Type B pancreatic cell (in vitro differentiated cells): ENCODE measurements around the gene TFF2. TPM values are rescaled to one million over a fixed set of nuclear protein-coding genes. Genes with fewer than 3 reads are reported as not detected.

Experiments
- DNase-seq: peaks from one replicate; pipeline ENCODE4 v3.0.0; 2021; ENCODE audit warnings: mixed read lengths; ENCODE audit not compliant: unreplicated experiment; ENCODE audit errors: extremely low spot score
- H3K27ac Mint-ChIP-seq: 2 replicates; pipeline ENCODE4 v1.8.0; 2021; ENCODE audit warnings: mild to moderate bottlenecking, mixed read lengths
- H3K27me3 Mint-ChIP-seq: 2 replicates; pipeline ENCODE4 v1.8.0; 2021; ENCODE audit warnings: mixed read lengths
- H3K36me3 Mint-ChIP-seq: 2 replicates; pipeline ENCODE4 v1.8.0; 2021; ENCODE audit warnings: mixed read lengths
- H3K4me1 Mint-ChIP-seq: one replicate; pipeline ENCODE4 v1.8.0; 2021; ENCODE audit warnings: mixed read lengths; ENCODE audit not compliant: unreplicated experiment
- H3K4me3 Mint-ChIP-seq: 2 replicates; pipeline ENCODE4 v1.8.0; 2021; ENCODE audit warnings: mild to moderate bottlenecking, mixed read lengths
- H3K9me3 Mint-ChIP-seq: 2 replicates; pipeline ENCODE4 v1.8.0; 2021; ENCODE audit warnings: mixed read lengths
- CTCF ChIP-seq: fragments of 200-600 bp; sonication (generic); conservative IDR thresholded peaks from 2 replicates; pipeline ENCODE4 v1.5.0; 2021; ENCODE audit warnings: antibody characterized with exemption, mild to moderate bottlenecking
- total RNA-seq: library from RNA; stranded (reverse); gene quantifications from 2 replicates; pipeline ENCODE4 v1.2.1, GENCODE V29; 2021; ENCODE audit warnings: low replicate concordance

The TFF2 gene
- total RNA-seq, 1 donor from 2014 or later = 11.3 TPM

- Mint-ChIP-seq H3K36me3 (no peaks in the 10 kb centered on the region), H3K27me3 (peaks cover 6% of the 10 kb centered on the region), H3K4me1 (peaks cover 20% of the 10 kb centered on the region), H3K27ac (no peak overlapping the region), H3K9me3 (no peaks in the 10 kb centered on the region), H3K4me3 (no peak overlapping the region)
- TF ChIP-seq CTCF = no peak
- DNase-seq = peak; percentile 60
These were observed 39.6 kb downstream of the TFF2 start for GRCh38 chr21:42311160-42311559.

GRCh38 chr21:42310411-42311001, 40.3 kb downstream of the TFF2 start:
- H3K9me3 Mint-ChIP-seq = no peaks in the 10 kb centered on the region
- DNase-seq = peak; percentile 54
- H3K4me1 Mint-ChIP-seq = peaks cover 17% of the 10 kb centered on the region
- peaks cover 6% of the 10 kb centered on the region for H3K27me3 Mint-ChIP-seq
- no peaks in the 10 kb centered on the region for H3K36me3 Mint-ChIP-seq
- TF ChIP-seq CTCF = no peak
- H3K4me3 Mint-ChIP-seq = no peak overlapping the region
- H3K27ac Mint-ChIP-seq = no peak overlapping the region

GRCh38 chr21:42309753-42310213, 41.0 kb downstream of the TFF2 start:
- TF ChIP-seq CTCF = peak; percentile 90
- H3K4me3 Mint-ChIP-seq = peak overlapping the region; percentile 34
- H3K36me3 Mint-ChIP-seq = no peaks in the 10 kb centered on the region
- H3K9me3 Mint-ChIP-seq = no peaks in the 10 kb centered on the region
- no peak for DNase-seq
- peaks cover 6% of the 10 kb centered on the region for H3K27me3 Mint-ChIP-seq
- H3K4me1 Mint-ChIP-seq = peaks cover 11% of the 10 kb centered on the region
- H3K27ac Mint-ChIP-seq = no peak overlapping the region

- Mint-ChIP-seq H3K4me1 (peaks cover 11% of the 10 kb centered on the region), H3K27me3 (peaks cover 6% of the 10 kb centered on the region), H3K36me3 (no peaks in the 10 kb centered on the region), H3K9me3 (no peaks in the 10 kb centered on the region), H3K4me3 (peak overlapping the region; percentile 34), H3K27ac (no peak overlapping the region)
- no peak for TF ChIP-seq CTCF
- no peak for DNase-seq
These were observed 41.7 kb downstream of the TFF2 start for GRCh38 chr21:42308914-42309752.

- no peak for TF ChIP-seq CTCF
- H3K27me3 Mint-ChIP-seq = peaks cover 6% of the 10 kb centered on the region
- no peaks in the 10 kb centered on the region for H3K9me3 Mint-ChIP-seq
- no peaks in the 10 kb centered on the region for H3K36me3 Mint-ChIP-seq
- peaks cover 4% of the 10 kb centered on the region for H3K4me1 Mint-ChIP-seq
- DNase-seq = no peak
- no peak overlapping the region for H3K4me3 Mint-ChIP-seq
- H3K27ac Mint-ChIP-seq = no peak overlapping the region
These were observed 42.5 kb downstream of the TFF2 start for GRCh38 chr21:42308161-42308913.
